GM13977 (cell line): ENCODE data around the gene MCIDAS.

ENCODE experiments used
- DNase-seq: peaks from one replicate; pipeline ENCODE4 v3.0.0; 2012; ENCODE audit warnings: low spot score
- CTCF ChIP-seq: IDR thresholded peaks from 2 replicates; pipeline ENCODE4 v1.5.1; 2012; ENCODE audit warnings: mild to moderate bottlenecking, control low read depth; ENCODE audit not compliant: insufficient read depth; ENCODE audit errors: extremely low read depth, missing control alignments
- in situ Hi-C: fragments of 300-500 bp; cut with MboI; formaldehyde crosslinking; loops from one replicate; pipeline ENCODE4 v1.12.0; 2022; ENCODE audit warnings: low sequenced_read_pairs, low pct_unique_long_range_greater_than_20kb, mixed read lengths, inconsistent platforms; ENCODE audit not compliant: unreplicated experiment

The MCIDAS gene

GRCh38 chr5:55236800-55237199 lies 9.7 kb upstream of the MCIDAS start:
- no peak for TF ChIP-seq CTCF
- DNase-seq = no peak
- in situ Hi-C loops = no loop called here

GRCh38 chr5:55234121-55234700 lies 7.1 kb upstream of the MCIDAS start:
- no peak for DNase-seq
- in situ Hi-C loops = no loop called here
- TF ChIP-seq CTCF = no peak

- in situ Hi-C loops = no loop called here
- DNase-seq = peak; percentile 71
- no peak for TF ChIP-seq CTCF
These were observed 6.1 kb upstream of the MCIDAS start, which contains the start of gene CCNO for GRCh38 chr5:55232985-55233928. Gene CCNO (minus strand): TSS chr5:55233608. CDS start chr5:55233523, 85 bp downstream.

- TF ChIP-seq CTCF = no peak
- in situ Hi-C loops = no loop called here
- DNase-seq = peak; percentile 33
These were observed 5.3 kb upstream of the MCIDAS start for GRCh38 chr5:55232271-55232984.

GRCh38 chr5:55231919-55232270 lies 4.8 kb upstream of the MCIDAS start:
- no peak for TF ChIP-seq CTCF
- DNase-seq = no peak
- in situ Hi-C loops = no loop called here

- in situ Hi-C loops = no loop called here
- TF ChIP-seq CTCF = no peak
- peak; percentile 46 for DNase-seq
These were observed 4.2 kb upstream of the MCIDAS start for GRCh38 chr5:55231029-55231918.
